ENCODE data around the gene AKR1C1.
"Not testable (repeated sequence)": the region's sequence is repeated elsewhere in the genome, so short reads cannot be mapped to it uniquely, and the experiment has no call there.

AKR1C1 gene

DNA sequence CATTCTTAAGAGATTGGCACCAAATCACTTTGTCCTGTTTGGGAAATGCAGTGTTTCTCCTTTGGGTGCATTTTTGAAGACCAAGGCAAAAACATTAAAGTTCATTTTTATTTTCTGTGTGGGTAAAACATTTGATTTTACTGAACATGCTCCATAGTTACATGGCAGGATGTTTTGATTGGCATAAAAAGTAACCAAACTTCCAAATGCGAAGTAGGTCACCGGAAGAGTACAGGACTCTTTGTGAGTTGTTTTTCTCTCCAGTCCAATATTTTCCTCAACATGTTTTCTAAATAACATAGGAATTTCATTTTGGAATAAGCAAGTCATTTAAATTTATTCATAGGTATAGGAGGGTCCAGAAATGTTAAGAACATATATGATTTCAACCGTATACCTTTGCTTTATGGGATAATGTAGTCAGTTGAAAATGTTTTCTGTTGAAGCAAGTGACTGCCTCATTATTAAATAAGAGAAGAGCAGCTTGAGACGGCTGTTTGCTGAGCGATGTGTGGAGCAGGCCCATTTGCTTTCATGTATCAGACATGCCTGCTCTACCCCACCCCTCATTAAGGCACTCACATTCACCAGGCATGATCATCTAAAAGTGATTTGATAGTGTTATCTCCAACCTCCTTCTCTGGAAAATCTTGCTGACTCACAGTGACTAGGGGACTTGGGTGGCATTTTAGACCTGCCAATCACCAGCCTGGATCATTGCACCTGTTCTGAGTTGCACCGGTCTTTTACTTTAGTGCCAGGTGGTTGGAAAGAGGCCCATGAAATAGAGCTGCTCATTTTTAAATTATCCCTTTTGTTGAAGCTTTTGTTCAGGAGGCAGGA lies 56.8 kb downstream of the AKR1C1 start:
- DNase-seq = not testable (repeated sequence)

DNA sequence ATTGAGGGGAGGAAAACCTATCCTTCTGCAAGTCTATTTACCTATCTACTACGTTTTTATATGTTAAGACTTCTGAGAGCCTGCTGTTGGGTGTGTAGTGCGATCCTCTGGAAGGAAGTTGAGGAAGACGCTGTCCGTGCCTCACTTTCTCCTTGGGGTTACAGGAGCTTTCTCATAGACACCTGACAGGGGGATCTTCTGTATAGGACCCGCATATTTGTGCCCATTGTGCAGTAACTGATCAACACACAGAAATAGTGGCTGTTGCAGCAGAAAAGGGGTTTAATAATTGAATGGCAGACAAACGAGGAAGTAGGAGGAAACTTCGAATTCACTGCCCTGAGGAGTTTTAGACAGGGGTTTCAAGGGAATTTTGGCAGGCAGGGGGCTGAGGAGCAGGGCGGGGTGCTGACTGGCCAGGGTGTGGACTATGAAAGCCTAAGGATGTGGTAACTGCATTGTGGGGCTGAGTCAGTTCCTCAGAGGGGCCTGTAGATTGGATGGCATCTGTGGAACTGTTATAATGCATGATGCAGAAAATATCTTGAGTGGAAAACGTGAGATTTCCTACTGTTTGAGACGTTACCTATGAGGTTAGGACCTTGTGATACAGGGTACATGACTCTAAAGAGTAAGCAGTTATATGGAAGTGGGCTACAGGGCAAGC lies 58.5 kb downstream of the AKR1C1 start:
- not testable (repeated sequence) for DNase-seq

DNA sequence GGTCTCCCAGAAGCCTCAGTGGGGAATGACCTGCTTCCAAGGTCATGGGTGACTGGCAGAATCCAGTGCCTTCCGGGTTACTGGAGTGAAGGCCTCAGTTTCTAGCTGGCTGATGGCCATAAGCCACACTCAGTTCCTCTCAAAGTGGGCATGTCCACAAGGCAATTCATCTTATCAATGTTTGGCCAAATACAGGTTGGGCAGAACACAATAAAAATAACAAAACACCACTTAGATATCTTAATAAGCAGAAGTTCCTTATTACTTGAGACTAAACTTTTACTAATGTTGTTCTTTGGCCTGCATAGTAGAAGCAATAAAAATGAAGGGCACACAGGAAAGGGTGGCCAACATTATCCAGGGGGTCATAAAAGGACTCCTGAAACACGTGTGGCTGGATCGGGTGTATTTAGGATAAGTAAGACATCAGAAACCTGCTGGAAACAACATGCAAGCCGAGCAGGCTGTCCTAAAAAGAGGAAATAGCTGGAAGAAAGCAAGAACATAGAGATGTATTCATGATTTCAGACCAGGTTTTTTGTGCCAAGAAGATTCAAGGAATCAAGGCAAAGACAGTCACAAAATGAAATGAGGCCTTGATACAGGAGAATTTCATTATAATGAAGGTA lies 60.1 kb downstream of the AKR1C1 start:
- no peak for DNase-seq

DNA sequence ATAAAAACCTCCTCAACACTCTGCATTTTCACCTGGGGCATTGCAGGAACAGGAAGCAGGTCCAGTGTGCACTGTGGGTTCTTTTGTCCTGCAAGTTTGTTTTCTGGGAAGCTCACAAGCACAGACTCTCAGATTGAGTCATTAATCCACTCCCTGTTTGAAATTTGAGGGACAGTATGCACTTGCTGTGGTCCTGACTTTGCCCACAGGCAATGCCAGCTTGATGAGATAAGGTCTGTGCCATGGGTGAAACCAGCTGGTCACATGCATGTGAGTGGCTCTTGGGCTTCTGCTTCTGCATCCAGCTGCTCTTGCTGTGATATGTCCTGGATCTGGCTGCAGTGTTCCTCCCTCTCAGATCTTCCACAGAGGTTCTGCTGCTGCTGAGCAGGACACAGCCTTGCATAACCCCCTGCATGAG lies 62.3 kb downstream of the AKR1C1 start:
- not testable (repeated sequence) for DNase-seq

DNA sequence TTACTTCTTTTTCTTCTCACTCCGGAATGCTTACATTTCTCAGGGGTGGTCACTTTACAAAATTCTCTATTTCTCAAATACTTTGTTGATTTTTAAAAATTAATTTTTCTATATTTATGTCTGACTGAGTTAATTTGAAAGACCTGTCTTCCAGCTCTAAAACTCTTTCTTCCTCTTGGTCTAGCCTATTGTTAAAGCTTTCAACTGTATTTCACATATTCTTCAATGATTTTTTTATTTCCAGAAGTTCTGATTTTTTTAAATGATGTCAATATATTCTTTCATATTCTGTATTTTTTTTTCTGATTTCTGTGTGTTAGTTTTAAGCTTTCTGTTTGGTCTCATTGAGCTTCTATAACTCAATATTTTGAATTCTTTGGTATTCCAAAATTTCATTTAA lies 67.8 kb downstream of the AKR1C1 start:
- DNase-seq = no peak

DNA sequence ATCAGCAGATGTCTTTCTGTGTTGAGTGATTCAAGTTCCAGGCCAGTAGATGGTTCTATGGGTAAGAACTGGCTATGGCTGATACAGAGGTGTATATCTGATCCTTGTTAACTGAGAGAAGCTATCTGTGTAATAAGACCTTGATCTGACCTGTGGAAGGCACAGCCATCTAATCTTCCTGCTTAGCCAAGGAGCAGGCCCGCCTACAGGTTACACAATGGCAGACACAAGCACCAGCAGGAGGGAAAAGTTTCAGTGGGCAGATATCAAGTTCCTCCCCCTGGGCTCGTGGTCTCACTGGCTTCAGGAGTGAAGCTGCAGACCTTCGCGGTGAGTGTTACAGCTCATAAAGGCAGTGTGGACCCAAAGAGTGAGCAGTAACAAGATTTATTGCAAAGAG lies 68.4 kb downstream of the AKR1C1 start:
- DNase-seq = not testable (repeated sequence)

DNA sequence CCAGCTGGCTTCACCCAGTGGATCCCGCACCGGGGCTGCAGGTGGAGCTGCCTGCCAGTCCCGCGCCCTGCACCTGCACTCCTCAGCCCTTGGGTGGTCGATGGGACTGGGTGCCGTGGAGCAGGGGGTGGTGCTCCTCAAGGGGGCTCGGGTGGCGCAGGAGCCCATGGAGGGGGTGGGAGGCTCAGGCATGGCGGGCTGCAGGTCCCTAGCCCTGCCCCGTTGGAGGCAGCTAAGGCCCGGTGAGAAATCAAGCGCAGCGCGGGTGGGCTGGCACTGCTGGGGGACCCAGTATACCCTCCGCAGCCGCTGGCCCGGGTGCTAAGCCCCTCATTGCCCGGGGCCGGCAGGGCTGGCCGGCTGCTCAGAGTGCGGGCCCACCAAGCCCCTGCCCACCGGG lies 69.2 kb downstream of the AKR1C1 start:
- DNase-seq = not testable (repeated sequence)

Data from stimulated activated CD4-positive, alpha-beta T cell treated with anti-CD3 and anti-CD28 coated beads, Interleukin-4, amount 100 ng/mL, for 24 hours (primary cell).